ENCODE measurements around the gene GUCA2A. TPM values are rescaled to one million over a fixed set of nuclear protein-coding genes. Genes with fewer than 3 reads are reported as not detected.

GUCA2A gene
- total RNA-seq, 1 donor from 2014 or later = not detected

DNA sequence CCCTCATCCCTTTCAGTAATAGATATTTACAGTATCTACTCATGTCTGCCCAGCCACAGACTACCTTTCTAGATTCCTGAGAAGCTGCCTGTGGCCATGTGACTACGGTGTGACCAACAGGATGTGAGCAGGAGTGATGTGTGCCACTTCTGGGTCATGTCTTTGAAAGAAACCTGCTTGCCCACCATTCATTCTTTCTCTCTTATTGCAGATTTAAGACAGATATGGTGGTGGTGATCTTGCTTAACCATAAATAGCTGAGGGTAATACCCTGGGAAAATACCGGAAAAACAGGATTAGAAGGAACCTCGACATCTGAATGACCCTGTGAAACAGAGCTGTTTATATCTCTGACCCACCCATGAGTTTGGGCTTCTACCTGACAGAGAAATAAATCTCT, 41.6 kb upstream of the GUCA2A start:
- DNase-seq (ENCODE audit: low spot score) = no peak
- Mint-ChIP-seq H3K9me3 (ENCODE audit: unreplicated experiment) (no peaks in the 10 kb centered on the region), H3K4me1 (ENCODE audit: unreplicated experiment) (peaks cover 10% of the 10 kb centered on the region), H3K27me3 (ENCODE audit: unreplicated experiment) (peaks cover 2% of the 10 kb centered on the region), H3K27ac (ENCODE audit: unreplicated experiment) (no peak overlapping the region), H3K36me3 (ENCODE audit: low read depth, unreplicated experiment) (peaks cover 11% of the 10 kb centered on the region), H3K4me3 (ENCODE audit: unreplicated experiment) (no peak overlapping the region)
- TF ChIP-seq, protein P1, sequence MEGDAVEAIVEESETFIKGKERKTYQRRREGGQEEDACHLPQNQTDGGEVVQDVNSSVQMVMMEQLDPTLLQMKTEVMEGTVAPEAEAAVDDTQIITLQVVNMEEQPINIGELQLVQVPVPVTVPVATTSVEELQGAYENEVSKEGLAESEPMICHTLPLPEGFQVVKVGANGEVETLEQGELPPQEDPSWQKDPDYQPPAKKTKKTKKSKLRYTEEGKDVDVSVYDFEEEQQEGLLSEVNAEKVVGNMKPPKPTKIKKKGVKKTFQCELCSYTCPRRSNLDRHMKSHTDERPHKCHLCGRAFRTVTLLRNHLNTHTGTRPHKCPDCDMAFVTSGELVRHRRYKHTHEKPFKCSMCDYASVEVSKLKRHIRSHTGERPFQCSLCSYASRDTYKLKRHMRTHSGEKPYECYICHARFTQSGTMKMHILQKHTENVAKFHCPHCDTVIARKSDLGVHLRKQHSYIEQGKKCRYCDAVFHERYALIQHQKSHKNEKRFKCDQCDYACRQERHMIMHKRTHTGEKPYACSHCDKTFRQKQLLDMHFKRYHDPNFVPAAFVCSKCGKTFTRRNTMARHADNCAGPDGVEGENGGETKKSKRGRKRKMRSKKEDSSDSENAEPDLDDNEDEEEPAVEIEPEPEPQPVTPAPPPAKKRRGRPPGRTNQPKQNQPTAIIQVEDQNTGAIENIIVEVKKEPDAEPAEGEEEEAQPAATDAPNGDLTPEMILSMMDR (IDR thresholded peaks at IDR 0.05; ENCODE audit: unreplicated experiment) = no peak

DNA sequence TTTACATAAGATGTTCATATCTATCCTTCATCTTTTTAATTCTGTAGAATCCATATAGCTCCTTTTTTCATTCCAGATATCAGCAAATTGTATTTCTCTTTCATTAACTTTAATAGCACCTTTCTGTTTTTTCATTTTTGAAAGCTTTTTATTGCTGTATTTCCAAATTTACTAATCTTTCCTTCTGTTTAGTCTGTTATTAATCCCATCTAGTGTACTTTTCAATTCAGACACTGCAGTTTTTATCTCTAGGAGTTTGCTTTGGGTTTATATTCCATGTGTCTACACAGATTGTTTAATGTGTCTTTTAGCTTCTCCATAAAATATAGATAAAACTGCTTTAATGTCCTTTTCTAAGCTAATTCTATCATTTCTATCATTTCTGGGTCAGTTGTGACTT, 37.4 kb upstream of the GUCA2A start:
- DNase-seq (ENCODE audit: low spot score) = no peak
- Mint-ChIP-seq H3K9me3 (ENCODE audit: unreplicated experiment) (no peaks in the 10 kb centered on the region), H3K4me3 (ENCODE audit: unreplicated experiment) (no peak overlapping the region), H3K36me3 (ENCODE audit: low read depth, unreplicated experiment) (peaks cover 13% of the 10 kb centered on the region), H3K27me3 (ENCODE audit: unreplicated experiment) (no peaks in the 10 kb centered on the region), H3K4me1 (ENCODE audit: unreplicated experiment) (no peaks in the 10 kb centered on the region), H3K27ac (ENCODE audit: unreplicated experiment) (no peak overlapping the region)
- TF ChIP-seq, protein P1 (IDR thresholded peaks at IDR 0.05; ENCODE audit: unreplicated experiment) = no peak

DNA sequence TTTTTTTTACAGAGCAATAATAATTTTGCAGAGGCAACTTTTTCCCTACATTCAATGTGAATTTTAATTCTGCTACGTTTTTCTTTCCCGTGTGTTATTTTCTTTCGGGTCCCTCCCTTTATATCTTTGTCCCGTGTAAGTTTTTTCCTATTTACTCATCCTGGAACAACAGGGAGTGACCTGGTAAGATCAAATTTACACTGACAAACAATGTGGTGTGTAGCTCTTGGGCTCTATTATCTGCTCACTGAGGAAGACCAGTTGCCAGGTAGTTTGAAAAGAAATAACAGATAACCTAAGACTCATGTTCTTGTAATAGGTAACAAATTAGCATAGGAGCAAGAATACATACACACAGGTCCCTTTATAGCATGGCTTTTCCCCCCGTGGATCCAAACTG, 33.7 kb upstream of the GUCA2A start:
- H3K36me3 Mint-ChIP-seq (ENCODE audit: low read depth, unreplicated experiment) = peaks cover 20% of the 10 kb centered on the region
- H3K27me3 Mint-ChIP-seq (ENCODE audit: unreplicated experiment) = peaks cover 3% of the 10 kb centered on the region
- no peaks in the 10 kb centered on the region for H3K4me1 Mint-ChIP-seq (ENCODE audit: unreplicated experiment)

DNA sequence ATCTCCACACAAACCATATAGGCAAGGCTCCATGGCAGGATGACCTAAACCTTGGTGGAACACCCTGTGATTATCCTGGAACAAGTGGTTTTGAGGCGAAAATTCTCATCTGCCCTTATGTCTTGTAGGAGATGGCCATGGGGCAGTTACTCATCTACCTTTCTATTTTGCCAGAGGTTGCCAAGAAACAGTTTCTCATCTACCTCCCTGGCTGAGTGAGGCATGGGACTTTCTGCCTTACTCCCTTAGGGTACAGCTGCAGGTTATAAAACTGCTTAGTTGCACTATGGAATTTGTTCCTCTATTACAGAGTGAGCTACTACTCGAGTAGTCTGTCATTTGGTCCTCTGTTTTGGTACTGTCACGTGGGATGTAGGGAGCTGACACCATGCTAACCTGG, 31.3 kb upstream of the GUCA2A start:
- H3K4me1 Mint-ChIP-seq (ENCODE audit: unreplicated experiment) = peaks cover 16% of the 10 kb centered on the region
- no peak overlapping the region for H3K4me3 Mint-ChIP-seq (ENCODE audit: unreplicated experiment)
- no peak for DNase-seq (ENCODE audit: low spot score)
- H3K36me3 Mint-ChIP-seq (ENCODE audit: low read depth, unreplicated experiment) = peaks cover 23% of the 10 kb centered on the region
- H3K27me3 Mint-ChIP-seq (ENCODE audit: unreplicated experiment) = peaks cover 3% of the 10 kb centered on the region
- H3K9me3 Mint-ChIP-seq (ENCODE audit: unreplicated experiment) = no peaks in the 10 kb centered on the region
- TF ChIP-seq, protein P1 (IDR thresholded peaks at IDR 0.05; ENCODE audit: unreplicated experiment) = no peak
- no peak overlapping the region for H3K27ac Mint-ChIP-seq (ENCODE audit: unreplicated experiment)

More for the DNA sequence above, 33.7 kb upstream of the GUCA2A start:
- peak overlapping the region; percentile 13 for H3K4me3 Mint-ChIP-seq (ENCODE audit: unreplicated experiment)
- TF ChIP-seq, protein P1 (IDR thresholded peaks at IDR 0.05; ENCODE audit: unreplicated experiment) = no peak
- no peaks in the 10 kb centered on the region for H3K9me3 Mint-ChIP-seq (ENCODE audit: unreplicated experiment)
- DNase-seq (ENCODE audit: low spot score) = no peak
- H3K27ac Mint-ChIP-seq (ENCODE audit: unreplicated experiment) = no peak overlapping the region

DNA sequence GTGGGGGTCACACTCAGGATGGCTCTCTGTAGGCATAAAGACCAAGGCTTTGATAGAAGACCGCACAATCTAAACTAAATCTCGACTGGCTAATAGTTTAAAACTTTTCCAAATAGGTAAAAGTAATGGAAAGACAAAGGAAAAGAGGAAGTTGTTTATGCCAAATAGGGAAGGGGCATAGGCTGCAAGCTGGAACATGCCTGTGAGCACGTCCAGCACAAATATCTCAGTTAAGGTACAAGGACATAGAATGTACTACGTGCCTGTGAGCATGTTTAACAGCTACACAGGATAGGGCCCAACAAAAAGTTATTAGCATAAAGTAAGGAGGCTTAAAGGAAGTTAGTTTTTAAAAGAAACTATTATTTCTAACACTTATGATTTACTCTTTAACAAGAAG, 27.6 kb upstream of the GUCA2A start:
- no peak overlapping the region for H3K27ac Mint-ChIP-seq (ENCODE audit: unreplicated experiment)
- peaks cover 27% of the 10 kb centered on the region for H3K4me1 Mint-ChIP-seq (ENCODE audit: unreplicated experiment)
- H3K36me3 Mint-ChIP-seq (ENCODE audit: low read depth, unreplicated experiment) = peaks cover 22% of the 10 kb centered on the region
- no peak overlapping the region for H3K4me3 Mint-ChIP-seq (ENCODE audit: unreplicated experiment)
- H3K27me3 Mint-ChIP-seq (ENCODE audit: unreplicated experiment) = peaks cover 3% of the 10 kb centered on the region
- TF ChIP-seq, protein P1 (IDR thresholded peaks at IDR 0.05; ENCODE audit: unreplicated experiment) = no peak
- DNase-seq (ENCODE audit: low spot score) = no peak
- no peaks in the 10 kb centered on the region for H3K9me3 Mint-ChIP-seq (ENCODE audit: unreplicated experiment)
